Fibroblast of skin of abdomen (primary cell): Measurements from ENCODE around the gene CAB39.
A peak's percentile ranks its signal among the peaks of the same experiment; 100 is the strongest.

Experiments used
- DNase-seq: peaks from one replicate; pipeline ENCODE4 v3.0.0-alpha.2; 2013

Gene CAB39

GRCh38 chr2:230758566-230759480 lies 46.2 kb downstream of the CAB39 start:
- DNase-seq = peak; percentile 85

GRCh38 chr2:230759481-230760167 lies 47.0 kb downstream of the CAB39 start:
- no peak for DNase-seq

- DNase-seq = no peak
Measured at GRCh38 chr2:230761704-230762103, 49.1 kb downstream of the CAB39 start.

- DNase-seq = no peak
Measured at GRCh38 chr2:230762317-230762896, 49.8 kb downstream of the CAB39 start.

GRCh38 chr2:230764346-230764745 lies 51.7 kb downstream of the CAB39 start:
- DNase-seq = no peak

GRCh38 chr2:230765611-230766300 lies 53.1 kb downstream of the CAB39 start:
- no peak for DNase-seq

GRCh38 chr2:230767862-230768388 lies 55.3 kb downstream of the CAB39 start:
- DNase-seq = no peak

- peak; percentile 30 for DNase-seq
Measured at GRCh38 chr2:230770804-230771203, 58.2 kb downstream of the CAB39 start.

- DNase-seq = no peak
Measured at GRCh38 chr2:230772156-230772555, 59.5 kb downstream of the CAB39 start.

- no peak for DNase-seq
Measured at GRCh38 chr2:230773039-230773773, 60.6 kb downstream of the CAB39 start.

- DNase-seq = peak; percentile 75
Measured at GRCh38 chr2:230774348-230774951, 61.8 kb downstream of the CAB39 start.

- no peak for DNase-seq
Measured at GRCh38 chr2:230775737-230776136, 63.1 kb downstream of the CAB39 start.

GRCh38 chr2:230777721-230778120 lies 65.1 kb downstream of the CAB39 start:
- peak; percentile 17 for DNase-seq

GRCh38 chr2:230778350-230779063 lies 65.9 kb downstream of the CAB39 start:
- no peak for DNase-seq

GRCh38 chr2:230779126-230779525 lies 66.5 kb downstream of the CAB39 start:
- DNase-seq = no peak

GRCh38 chr2:230779607-230780006 lies 67.0 kb downstream of the CAB39 start:
- no peak for DNase-seq

GRCh38 chr2:230781130-230781797 lies 68.6 kb downstream of the CAB39 start:
- DNase-seq = no peak

- DNase-seq = peak; percentile 16
Measured at GRCh38 chr2:230783101-230783500, 70.5 kb downstream of the CAB39 start.

- DNase-seq = peak; percentile 49
Measured at GRCh38 chr2:230784795-230785194, 72.2 kb downstream of the CAB39 start.

GRCh38 chr2:230785346-230785745 lies 72.7 kb downstream of the CAB39 start:
- DNase-seq = no peak
